ENCODE results near the gene PARD3.
"Not testable (repeated sequence)": the region's sequence is repeated elsewhere in the genome, so short reads cannot be mapped to it uniquely, and the experiment has no call there.

The PARD3 gene

DNA sequence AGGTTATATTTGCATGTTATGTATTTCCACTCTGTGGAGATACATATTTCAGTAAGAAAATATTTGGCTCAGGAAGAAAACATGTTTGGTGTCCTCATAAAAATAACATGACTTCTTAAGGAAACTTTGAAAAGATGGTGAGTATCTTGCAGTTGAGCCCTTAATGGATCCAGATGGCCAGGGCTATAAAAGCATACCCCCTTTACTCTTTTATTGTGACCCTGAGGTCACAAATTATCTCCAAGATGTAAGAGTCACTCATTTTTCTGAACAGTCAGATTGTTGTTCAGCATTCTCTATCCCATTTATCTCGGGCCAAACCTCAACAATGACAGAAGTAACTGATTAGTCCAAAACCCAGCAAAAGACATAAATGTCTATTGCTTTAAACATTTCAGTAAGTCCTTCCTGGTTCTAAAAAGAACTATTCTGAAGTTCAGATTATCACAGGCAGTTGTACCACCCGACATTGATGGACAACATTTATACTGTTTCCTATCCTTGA, 539.4 kb downstream of the PARD3 start:
- no peak for DNase-seq

- DNase-seq, result no peak
Measured at GRCh38 chr10:34274906-34275305, 540.2 kb downstream of the PARD3 start.

GRCh38 chr10:34273340-34273739, 541.8 kb downstream of the PARD3 start:
- no peak for DNase-seq

DNA sequence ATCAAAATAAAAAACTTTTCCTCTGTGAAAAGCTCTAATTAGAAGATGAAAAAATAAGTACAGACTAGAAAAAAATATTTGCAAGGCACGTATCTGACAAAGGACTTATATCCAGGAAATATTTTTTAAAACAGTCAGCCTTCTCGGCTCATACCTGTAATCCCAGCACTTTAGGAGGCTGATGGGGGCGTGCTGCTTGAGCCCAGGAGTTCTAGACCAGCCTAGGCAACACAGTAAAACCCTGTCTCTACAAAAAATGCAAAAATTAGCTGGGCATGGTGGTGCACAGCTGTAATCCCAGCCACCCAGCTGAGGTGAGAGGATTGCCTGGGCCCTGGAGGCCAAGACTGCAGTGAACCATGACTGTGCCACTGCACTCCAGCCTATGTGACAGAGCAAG, 542.8 kb downstream of the PARD3 start:
- no peak for DNase-seq

- DNase-seq, result not testable (repeated sequence)
Measured at GRCh38 chr10:34268410-34268809, 546.7 kb downstream of the PARD3 start.

GRCh38 chr10:34262985-34263384, 552.1 kb downstream of the PARD3 start:
- no peak for DNase-seq

GRCh38 chr10:34260904-34261303, 554.2 kb downstream of the PARD3 start:
- no peak for DNase-seq

- no peak for DNase-seq
Measured at GRCh38 chr10:34256216-34256615, 558.9 kb downstream of the PARD3 start.

DNA sequence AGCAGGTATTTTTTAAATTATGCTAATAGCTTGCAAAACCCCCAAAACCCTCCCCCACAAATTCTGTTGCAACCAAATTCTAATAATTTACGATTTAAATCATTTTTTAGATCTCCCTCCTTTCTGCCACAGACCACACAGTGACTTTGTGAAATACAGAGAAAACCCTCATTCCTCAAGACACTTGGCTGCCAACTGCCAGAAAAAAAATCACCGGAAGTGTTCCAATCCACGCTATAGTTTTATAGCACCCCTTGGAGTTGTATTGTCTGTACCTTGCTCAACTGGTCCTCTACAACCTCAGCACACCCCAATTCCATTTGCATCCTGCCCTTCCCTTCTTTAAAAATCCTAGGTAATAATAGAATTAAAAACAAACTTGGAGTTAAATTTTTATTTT, 560.1 kb downstream of the PARD3 start:
- DNase-seq, result no peak

- DNase-seq, result no peak
Measured at GRCh38 chr10:34254596-34254995, 560.5 kb downstream of the PARD3 start.

GRCh38 chr10:34252111-34252510, 563.0 kb downstream of the PARD3 start:
- no peak for DNase-seq

- DNase-seq, result no peak
Measured at GRCh38 chr10:34251177-34251576, 563.9 kb downstream of the PARD3 start.

- DNase-seq, result no peak
Measured at GRCh38 chr10:34250722-34251121, 564.4 kb downstream of the PARD3 start.

GRCh38 chr10:34249634-34250033, 565.5 kb downstream of the PARD3 start:
- no peak for DNase-seq

DNA sequence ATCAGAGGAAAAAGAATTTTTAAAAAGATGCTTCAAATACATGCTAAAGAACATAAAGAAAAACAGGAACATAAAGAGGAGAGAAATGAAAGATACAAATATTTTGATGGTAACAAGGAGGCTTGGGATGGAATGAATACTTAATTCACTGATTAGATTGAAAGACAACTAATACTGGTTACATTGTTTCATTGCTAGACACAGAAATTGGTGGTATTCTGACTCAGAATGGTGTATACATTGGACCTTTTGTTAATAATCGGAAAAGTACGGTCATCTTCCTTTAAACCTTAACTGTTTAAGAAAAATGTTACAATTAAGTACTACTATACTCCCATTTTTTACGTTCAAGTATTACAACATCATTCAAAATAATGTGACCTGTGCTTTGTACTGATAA, 567.5 kb downstream of the PARD3 start:
- no peak for DNase-seq

- no peak for DNase-seq
Measured at GRCh38 chr10:34244756-34245484, 570.2 kb downstream of the PARD3 start.

DNA sequence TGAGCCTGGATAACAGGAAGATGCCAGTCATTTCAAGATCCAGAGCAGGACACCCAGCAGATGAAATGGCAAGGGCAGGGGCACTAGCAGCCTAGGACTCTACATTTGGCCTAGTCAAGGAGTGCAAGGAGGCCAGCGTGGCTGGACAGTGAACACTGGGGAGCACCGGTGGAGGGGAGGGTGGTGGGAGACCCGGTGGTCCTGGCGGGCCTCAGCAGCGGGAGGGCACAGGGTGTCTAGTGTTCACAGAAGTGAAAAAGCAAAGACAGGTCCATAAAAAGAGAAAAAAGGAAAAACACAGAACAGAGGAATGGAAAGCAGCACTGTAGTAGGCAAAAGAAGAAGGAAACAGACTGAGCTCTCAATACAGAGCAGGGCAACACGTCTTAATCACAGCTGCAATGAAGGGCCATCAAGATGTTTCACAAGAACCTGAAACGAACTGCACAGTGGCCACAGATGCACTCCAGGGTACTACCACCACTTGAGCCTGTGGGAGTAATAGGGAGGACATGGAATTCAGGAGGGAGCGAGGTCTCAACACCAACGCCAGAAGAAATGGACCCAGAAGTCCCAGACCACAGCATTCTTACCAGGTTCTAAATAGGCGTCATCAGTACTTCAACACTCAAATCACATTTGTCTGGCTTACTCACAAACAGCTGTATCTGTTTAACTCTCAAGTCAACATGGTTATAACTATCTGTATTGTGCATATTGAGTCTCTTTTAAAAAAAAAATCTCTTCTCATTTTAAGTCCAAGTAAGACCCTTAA, 573.7 kb downstream of the PARD3 start:
- DNase-seq, result no peak

DNA sequence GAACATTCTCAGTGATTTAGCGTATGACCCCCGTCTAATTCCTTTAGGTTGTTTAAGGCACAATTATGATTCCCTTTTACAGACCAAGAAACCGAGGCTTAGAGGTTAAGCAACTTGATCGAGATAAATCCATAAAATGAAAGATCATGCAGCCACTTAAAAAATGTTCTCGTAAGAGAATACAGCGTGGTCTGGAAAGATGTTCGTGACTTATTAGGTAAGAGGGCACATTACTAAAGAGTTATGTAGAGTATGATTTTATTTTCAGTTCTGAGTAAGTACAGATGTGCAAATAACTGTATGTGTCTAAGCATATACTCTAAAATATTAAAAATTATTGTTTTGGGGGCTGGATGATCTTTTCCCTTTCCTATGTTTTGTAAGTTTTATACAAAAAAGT, 575.1 kb downstream of the PARD3 start:
- DNase-seq, result no peak

- DNase-seq, result no peak
Measured at GRCh38 chr10:34237898-34238455, 577.1 kb downstream of the PARD3 start.

DNA sequence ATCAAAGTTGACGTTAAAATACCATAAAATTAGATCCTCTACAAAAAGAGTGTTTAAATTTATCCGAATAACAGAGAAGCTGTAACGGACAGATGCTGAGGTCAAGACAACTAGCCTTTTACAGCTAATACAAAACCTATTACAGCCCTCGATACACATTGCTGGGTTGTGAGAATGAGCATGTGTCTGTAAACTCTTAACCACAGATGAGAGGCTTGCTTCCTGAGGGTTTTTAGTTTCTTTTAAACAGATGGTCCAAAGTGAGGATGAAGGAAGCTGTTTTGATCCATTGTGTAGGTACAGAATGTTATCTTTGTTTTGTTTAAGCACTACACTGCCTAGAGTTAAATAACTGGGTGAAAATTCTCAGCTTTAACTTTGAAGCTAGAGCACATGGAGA, 578.2 kb downstream of the PARD3 start:
- DNase-seq, result no peak

GRCh38 chr10:34235164-34235832, 579.8 kb downstream of the PARD3 start:
- peak in 1 of 2 experiments; percentile 50 for DNase-seq

GRCh38 chr10:34232481-34232880, 582.6 kb downstream of the PARD3 start:
- no peak for DNase-seq

DNA sequence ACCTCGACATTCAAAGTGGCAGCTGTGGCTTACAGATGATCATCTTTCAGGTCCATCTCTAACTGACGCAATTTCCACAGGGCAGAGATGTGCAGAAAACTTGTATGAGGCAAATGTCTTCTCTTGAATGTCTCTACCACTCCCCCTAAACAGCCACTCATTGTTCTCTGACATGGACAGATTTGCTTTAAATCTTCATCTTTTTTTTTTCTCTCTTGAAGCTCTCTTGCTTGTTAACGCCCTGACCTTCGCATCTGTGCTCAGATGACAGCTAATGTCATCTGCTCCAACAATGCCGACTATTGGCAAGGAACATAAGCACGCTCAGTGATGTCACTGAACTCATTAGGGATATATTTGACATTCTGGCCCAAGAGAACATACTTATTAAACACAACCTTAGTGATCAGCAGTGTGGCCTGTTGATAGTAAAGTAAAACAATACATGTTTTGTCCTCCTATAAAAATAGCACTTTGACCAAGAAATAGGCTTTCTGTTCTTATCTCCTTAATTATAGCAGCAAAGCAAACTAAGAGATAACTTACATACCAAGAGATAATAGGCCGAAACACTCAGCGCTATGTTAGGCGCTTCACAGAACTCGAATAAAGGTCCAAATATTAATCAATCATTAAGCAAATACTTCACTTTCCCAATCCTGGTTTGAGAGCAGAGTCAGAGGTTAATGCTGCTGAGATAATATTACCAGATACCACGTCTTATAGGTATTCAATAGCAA, 583.5 kb downstream of the PARD3 start:
- DNase-seq, result no peak
